ENCODE data around the gene CEP112.
"Not testable (repeated sequence)": the region's sequence is repeated elsewhere in the genome, so short reads cannot be mapped to it uniquely, and the experiment has no call there.

Gene CEP112

DNA sequence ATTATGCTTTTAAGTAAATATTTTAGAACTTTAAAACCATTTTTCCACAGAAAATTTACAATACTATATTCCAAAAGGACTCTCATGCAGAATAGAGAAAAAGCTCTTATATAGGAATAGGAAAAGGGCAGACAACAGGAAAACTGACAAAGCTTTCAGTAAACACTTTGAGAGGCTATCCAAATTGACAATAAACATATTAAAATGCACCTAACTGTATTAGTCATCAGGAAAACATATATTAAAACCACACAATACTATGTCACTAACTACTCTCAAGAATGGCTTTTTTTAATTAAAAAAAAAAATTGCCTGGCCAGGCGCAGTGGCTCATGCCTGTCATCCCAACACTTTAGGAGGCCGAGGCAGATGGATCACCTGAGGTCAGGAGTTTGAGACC is 77.3 kb downstream of the CEP112 start:
- H3K4me1 ChIP-seq (ENCODE audit: control insufficient read depth, insufficient read depth, low read length), result no peaks in the 10 kb centered on the region
- H3K9me3 ChIP-seq (ENCODE audit: control insufficient read depth, insufficient read depth, low read depth, low read length), result peaks cover 12% of the 10 kb centered on the region; the same call in 1 of the 2 replicates
- H3K9ac ChIP-seq (ENCODE audit: low read length), result no peak overlapping the region
- H3K27me3 ChIP-seq (ENCODE audit: control insufficient read depth, insufficient read depth, low read length), result no peaks in the 10 kb centered on the region
- H3K27ac ChIP-seq (ENCODE audit: low read depth, low read length), result no peak overlapping the region
- no peaks in the 10 kb centered on the region for H3K36me3 ChIP-seq (ENCODE audit: control insufficient read depth, insufficient read depth, low read length)
- no peak overlapping the region for H3K4me3 ChIP-seq (ENCODE audit: low read depth, low read length)

DNA sequence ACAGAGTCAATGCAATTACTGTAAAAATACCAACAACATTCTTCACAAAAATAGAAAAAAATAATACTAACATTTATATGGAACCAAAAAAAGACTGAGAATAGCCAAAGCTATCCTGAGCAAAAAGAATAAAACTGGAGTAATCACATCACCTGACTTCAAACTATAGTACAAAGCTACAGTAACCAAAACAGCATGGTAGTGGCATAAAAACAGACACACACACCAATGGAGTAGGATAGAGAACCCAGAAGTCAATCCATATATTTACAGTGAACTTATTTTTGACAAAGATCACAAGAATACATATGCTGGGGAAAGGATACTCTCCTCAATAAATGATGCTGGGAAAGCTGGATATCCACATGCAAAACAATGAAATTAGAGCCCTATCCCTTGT is 84.2 kb downstream of the CEP112 start:
- H3K9me3 ChIP-seq (ENCODE audit: control insufficient read depth, insufficient read depth, low read depth, low read length), result peaks cover 11% of the 10 kb centered on the region; the same call in 1 of the 2 replicates
- H3K27me3 ChIP-seq (ENCODE audit: control insufficient read depth, insufficient read depth, low read length), result no peaks in the 10 kb centered on the region
- H3K9ac ChIP-seq (ENCODE audit: low read length), result no peak overlapping the region
- H3K4me3 ChIP-seq (ENCODE audit: low read depth, low read length), result no peak overlapping the region
- no peaks in the 10 kb centered on the region for H3K36me3 ChIP-seq (ENCODE audit: control insufficient read depth, insufficient read depth, low read length)
- no peak overlapping the region for H3K27ac ChIP-seq (ENCODE audit: low read depth, low read length)
- no peaks in the 10 kb centered on the region for H3K4me1 ChIP-seq (ENCODE audit: control insufficient read depth, insufficient read depth, low read length)

DNA sequence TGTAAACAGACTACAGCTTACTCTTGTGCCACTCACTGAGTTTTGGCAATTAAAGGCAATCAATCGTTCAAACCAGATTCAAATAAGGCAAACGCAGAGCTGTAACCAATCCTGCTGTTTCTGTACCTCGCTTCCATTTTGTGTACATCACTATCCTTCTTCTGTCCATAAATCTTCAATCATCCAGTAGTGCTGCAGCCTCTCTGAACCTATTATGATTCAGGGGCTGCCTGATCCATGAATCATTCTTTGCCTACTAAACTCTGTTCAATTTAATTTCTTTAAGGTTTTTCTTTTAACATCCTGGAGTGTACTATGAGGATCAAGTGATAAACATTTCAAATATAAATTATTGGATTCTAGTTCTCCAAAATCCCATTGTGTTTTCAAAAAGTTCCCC is 93.9 kb downstream of the CEP112 start:
- H3K9me3 ChIP-seq (ENCODE audit: control insufficient read depth, insufficient read depth, low read depth, low read length), result 0 out of 2 replicates have a peak, but pooled peaks cover 2% of the 10 kb centered on the region
- H3K27me3 ChIP-seq (ENCODE audit: control insufficient read depth, insufficient read depth, low read length), result no peaks in the 10 kb centered on the region
- H3K36me3 ChIP-seq (ENCODE audit: control insufficient read depth, insufficient read depth, low read length), result no peaks in the 10 kb centered on the region
- H3K4me1 ChIP-seq (ENCODE audit: control insufficient read depth, insufficient read depth, low read length), result no peaks in the 10 kb centered on the region
- H3K9ac ChIP-seq (ENCODE audit: low read length), result no peak overlapping the region
- no peak overlapping the region for H3K4me3 ChIP-seq (ENCODE audit: low read depth, low read length)
- H3K27ac ChIP-seq (ENCODE audit: low read depth, low read length), result no peak overlapping the region

DNA sequence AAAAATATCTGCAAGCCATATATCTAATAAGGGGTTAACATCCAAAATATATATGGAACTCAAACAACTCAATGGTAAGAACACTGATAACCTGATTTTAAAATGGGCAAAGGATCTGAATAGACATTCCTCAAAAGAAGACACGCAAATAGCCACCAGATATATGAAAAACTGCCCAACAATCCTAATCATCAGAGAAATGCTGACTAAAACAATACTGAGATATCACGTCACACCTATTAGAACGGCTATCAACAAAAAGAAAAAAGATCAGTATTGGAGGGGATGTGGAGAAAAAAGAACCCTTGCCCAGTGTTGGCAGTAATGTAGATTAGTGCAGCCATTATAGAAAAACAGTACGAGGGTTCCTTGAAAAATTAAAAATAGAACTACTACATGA is 97.2 kb downstream of the CEP112 start:
- Histone ChIP-seq H3K4me3 (ENCODE audit: low read depth, low read length) (no peak overlapping the region), H3K9ac (ENCODE audit: low read length) (no peak overlapping the region), H3K27me3 (ENCODE audit: control insufficient read depth, insufficient read depth, low read length) (no peaks in the 10 kb centered on the region), H3K27ac (ENCODE audit: low read depth, low read length) (no peak overlapping the region), H3K36me3 (ENCODE audit: control insufficient read depth, insufficient read depth, low read length) (no peaks in the 10 kb centered on the region), H3K9me3 (ENCODE audit: control insufficient read depth, insufficient read depth, low read depth, low read length) (no peaks in the 10 kb centered on the region), H3K4me1 (ENCODE audit: control insufficient read depth, insufficient read depth, low read length) (no peaks in the 10 kb centered on the region)

DNA sequence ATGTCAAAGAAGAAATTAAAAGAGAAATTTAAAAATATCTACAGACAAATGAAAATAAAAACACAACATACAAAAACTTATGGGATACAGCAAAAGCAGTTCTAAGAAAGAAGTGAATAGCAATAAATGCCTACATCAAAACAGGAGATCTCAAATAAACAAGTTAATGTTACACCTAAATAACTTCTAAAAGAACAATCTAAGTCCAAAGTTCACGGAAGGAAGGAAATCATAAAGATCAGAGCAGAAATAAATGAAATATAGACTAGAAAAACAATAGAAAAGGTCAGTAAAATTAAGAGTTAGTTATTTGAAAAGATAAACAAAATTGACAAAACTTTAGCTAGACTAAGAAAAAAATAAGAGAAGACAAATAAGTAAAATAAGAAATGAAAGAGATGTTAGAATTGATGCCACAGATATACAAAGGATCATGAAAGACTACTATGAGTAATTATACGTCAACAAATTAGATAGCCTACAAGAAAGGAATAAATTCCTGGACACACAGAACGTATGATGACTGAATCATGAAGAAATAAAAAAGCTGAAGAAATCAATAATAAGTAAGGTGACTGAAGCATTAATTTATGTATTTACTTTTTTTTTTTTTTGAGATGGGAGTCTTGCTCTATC is 100.4 kb downstream of the CEP112 start:
- H3K36me3 ChIP-seq (ENCODE audit: control insufficient read depth, insufficient read depth, low read length), result no peaks in the 10 kb centered on the region
- H3K27ac ChIP-seq (ENCODE audit: low read depth, low read length), result no peak overlapping the region
- H3K9me3 ChIP-seq (ENCODE audit: control insufficient read depth, insufficient read depth, low read depth, low read length), result peaks cover 3% of the 10 kb centered on the region; the same call in 1 of the 2 replicates
- no peaks in the 10 kb centered on the region for H3K27me3 ChIP-seq (ENCODE audit: control insufficient read depth, insufficient read depth, low read length)
- H3K4me1 ChIP-seq (ENCODE audit: control insufficient read depth, insufficient read depth, low read length), result peaks cover 3% of the 10 kb centered on the region; the same call in 1 of the 2 replicates
- H3K9ac ChIP-seq (ENCODE audit: low read length), result no peak overlapping the region
- H3K4me3 ChIP-seq (ENCODE audit: low read depth, low read length), result no peak overlapping the region

DNA sequence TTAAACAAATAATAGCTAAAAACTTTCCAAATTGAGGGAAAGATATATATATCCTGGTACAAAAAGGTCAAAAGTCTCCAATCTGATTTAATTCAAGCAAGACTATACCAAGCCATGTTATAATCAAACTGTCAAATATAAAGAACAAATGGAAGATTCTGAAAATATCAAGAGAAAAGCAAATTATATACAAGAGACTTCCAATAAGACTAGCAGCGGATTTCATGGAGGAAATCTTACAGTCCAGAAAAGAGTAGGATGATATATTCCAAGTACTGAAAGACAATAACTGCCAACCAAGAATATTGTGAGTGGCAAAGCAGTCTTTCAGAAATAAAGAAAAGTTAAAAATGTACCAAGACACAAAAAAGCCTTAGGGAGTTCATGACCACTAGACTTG is 102.2 kb downstream of the CEP112 start:
- H3K36me3 ChIP-seq (ENCODE audit: control insufficient read depth, insufficient read depth, low read length), result no peaks in the 10 kb centered on the region
- H3K9ac ChIP-seq (ENCODE audit: low read length), result no peak overlapping the region
- H3K4me3 ChIP-seq (ENCODE audit: low read depth, low read length), result no peak overlapping the region
- H3K27me3 ChIP-seq (ENCODE audit: control insufficient read depth, insufficient read depth, low read length), result no peaks in the 10 kb centered on the region
- H3K4me1 ChIP-seq (ENCODE audit: control insufficient read depth, insufficient read depth, low read length), result peaks cover 3% of the 10 kb centered on the region; the same call in 1 of the 2 replicates
- no peak overlapping the region for H3K27ac ChIP-seq (ENCODE audit: low read depth, low read length)
- peaks cover 3% of the 10 kb centered on the region; the same call in 1 of the 2 replicates for H3K9me3 ChIP-seq (ENCODE audit: control insufficient read depth, insufficient read depth, low read depth, low read length)

DNA sequence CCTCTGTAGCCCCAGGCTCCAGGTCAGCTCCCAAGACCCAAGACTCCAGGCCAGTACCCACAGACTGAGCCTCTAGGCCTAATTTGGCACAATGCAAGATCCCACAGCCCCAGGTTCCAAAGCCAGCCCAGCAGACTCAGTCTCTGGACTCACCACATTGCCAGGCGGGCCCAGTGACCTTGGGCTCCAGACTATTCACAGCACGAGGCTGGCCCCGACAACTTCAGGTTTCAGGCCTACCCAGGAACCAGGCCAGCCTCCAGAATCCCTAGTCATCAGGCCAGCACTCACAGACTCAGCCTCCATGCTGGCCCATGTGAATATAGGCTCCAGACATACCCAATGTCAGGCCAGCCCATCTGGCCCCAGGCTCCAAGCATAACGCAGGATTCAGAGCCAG is 103.8 kb downstream of the CEP112 start:
- H3K9me3 ChIP-seq (ENCODE audit: control insufficient read depth, insufficient read depth, low read depth, low read length), result peaks cover 5% of the 10 kb centered on the region
- H3K27ac ChIP-seq (ENCODE audit: low read depth, low read length), result no peak overlapping the region
- H3K27me3 ChIP-seq (ENCODE audit: control insufficient read depth, insufficient read depth, low read length), result no peaks in the 10 kb centered on the region
- peaks cover 3% of the 10 kb centered on the region; the same call in 1 of the 2 replicates for H3K4me1 ChIP-seq (ENCODE audit: control insufficient read depth, insufficient read depth, low read length)
- no peaks in the 10 kb centered on the region for H3K36me3 ChIP-seq (ENCODE audit: control insufficient read depth, insufficient read depth, low read length)
- H3K4me3 ChIP-seq (ENCODE audit: low read depth, low read length), result no peak overlapping the region
- no peak overlapping the region for H3K9ac ChIP-seq (ENCODE audit: low read length)

DNA sequence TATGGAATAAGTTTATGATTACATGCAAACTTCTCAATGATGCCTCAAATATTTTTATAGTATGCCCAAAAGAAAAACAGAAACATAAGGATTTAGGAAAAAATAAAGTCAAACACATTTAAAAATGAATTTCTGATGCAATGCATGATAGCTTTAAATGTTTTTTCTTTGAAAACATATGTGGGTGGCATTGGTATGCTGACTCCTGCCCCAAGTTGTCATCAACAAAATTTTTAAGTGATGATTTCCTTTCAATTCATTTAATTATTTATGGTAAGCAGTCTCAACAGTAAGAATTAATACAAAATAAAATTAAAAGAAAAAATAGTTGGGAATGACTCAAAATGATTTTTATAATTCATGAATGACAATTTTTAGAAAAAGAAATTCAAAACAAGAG is 104.9 kb downstream of the CEP112 start:
- Histone ChIP-seq H3K9ac (ENCODE audit: low read length) (no peak overlapping the region), H3K27me3 (ENCODE audit: control insufficient read depth, insufficient read depth, low read length) (no peaks in the 10 kb centered on the region), H3K4me3 (ENCODE audit: low read depth, low read length) (no peak overlapping the region), H3K36me3 (ENCODE audit: control insufficient read depth, insufficient read depth, low read length) (no peaks in the 10 kb centered on the region), H3K4me1 (ENCODE audit: control insufficient read depth, insufficient read depth, low read length) (peaks cover 3% of the 10 kb centered on the region; the same call in 1 of the 2 replicates), H3K27ac (ENCODE audit: low read depth, low read length) (no peak overlapping the region), H3K9me3 (ENCODE audit: control insufficient read depth, insufficient read depth, low read depth, low read length) (peaks cover 9% of the 10 kb centered on the region)

DNA sequence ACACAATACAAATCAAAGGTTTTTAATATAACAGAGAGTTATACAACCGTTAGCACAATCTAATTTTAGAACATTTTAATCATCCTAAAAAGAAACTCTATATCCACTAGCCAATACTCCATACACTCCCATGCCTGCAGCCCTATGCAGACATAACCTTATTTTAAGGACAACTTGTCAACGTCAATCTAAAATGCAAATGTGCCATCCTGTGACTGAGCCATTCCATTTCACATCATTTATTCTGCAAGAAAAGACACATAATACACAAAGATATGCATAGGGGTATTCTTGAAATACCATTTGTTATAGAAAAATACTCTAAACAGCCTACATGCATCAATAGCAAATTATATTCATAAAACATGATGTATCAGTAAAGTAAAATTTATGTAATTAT is 106.7 kb downstream of the CEP112 start:
- H3K9ac ChIP-seq (ENCODE audit: low read length), result no peak overlapping the region
- H3K27me3 ChIP-seq (ENCODE audit: control insufficient read depth, insufficient read depth, low read length), result no peaks in the 10 kb centered on the region
- no peaks in the 10 kb centered on the region for H3K36me3 ChIP-seq (ENCODE audit: control insufficient read depth, insufficient read depth, low read length)
- H3K4me1 ChIP-seq (ENCODE audit: control insufficient read depth, insufficient read depth, low read length), result peaks cover 3% of the 10 kb centered on the region; the same call in 1 of the 2 replicates
- no peak overlapping the region for H3K4me3 ChIP-seq (ENCODE audit: low read depth, low read length)
- no peak overlapping the region for H3K27ac ChIP-seq (ENCODE audit: low read depth, low read length)
- H3K9me3 ChIP-seq (ENCODE audit: control insufficient read depth, insufficient read depth, low read depth, low read length), result peaks cover 9% of the 10 kb centered on the region

DNA sequence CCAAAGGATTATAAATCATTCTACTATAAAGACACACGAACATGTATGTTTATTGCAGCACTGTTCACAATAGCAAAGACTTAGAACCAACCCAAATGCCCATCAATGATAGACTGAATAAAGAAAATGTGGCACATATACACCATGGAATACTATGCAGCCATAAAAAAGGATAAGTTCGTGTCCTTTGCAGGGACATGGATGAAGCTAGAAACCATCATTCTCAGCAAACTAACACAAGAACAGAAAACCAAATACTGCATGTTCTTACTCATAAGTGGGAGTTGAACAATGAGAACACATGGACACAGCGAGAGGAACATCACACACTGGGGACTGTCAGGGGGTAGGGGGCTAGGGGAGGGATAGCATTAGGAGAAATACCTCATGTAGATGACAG is 111.3 kb downstream of the CEP112 start:
- not testable (repeated sequence) for H3K36me3 ChIP-seq (ENCODE audit: control insufficient read depth, insufficient read depth, low read length); H3K27me3 ChIP-seq (ENCODE audit: control insufficient read depth, insufficient read depth, low read length); H3K27ac ChIP-seq (ENCODE audit: low read depth, low read length); H3K4me3 ChIP-seq (ENCODE audit: low read depth, low read length); H3K9me3 ChIP-seq (ENCODE audit: control insufficient read depth, insufficient read depth, low read depth, low read length); H3K9ac ChIP-seq (ENCODE audit: low read length); H3K4me1 ChIP-seq (ENCODE audit: control insufficient read depth, insufficient read depth, low read length)

DNA sequence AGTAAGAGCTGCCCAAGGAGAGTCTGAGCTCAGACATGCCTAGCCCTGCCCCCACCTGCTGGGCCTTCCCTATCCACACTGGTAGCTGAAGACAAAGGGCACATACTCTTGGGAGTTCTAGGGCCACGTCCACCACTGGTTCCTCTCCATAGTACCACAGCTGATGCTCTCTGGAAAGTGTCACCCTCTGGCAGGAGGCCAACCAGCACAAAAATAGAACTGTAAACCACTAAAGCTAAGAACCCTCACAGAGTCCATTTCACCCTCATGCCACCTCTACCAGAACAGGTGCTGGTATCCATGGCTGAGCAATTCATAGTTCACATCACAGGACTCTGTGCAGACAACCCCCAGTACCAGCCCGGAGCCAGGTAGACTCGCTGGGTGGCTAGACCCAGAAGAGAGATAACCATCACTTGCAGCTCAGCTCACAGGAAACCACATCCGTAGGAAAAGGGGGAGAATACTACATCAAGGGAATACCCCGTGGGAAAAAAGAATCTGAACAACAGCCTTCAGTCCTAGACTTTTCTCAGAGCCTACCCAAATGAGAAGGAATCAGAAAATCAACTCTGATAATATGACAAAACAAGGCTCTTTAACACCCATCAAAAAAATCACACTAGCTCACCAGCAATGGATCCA is 115.3 kb downstream of the CEP112 start:
- Histone ChIP-seq H3K36me3 (ENCODE audit: control insufficient read depth, insufficient read depth, low read length) (no peaks in the 10 kb centered on the region), H3K4me3 (ENCODE audit: low read depth, low read length) (no peak overlapping the region), H3K9ac (ENCODE audit: low read length) (no peak overlapping the region), H3K9me3 (ENCODE audit: control insufficient read depth, insufficient read depth, low read depth, low read length) (no peaks in the 10 kb centered on the region), H3K27ac (ENCODE audit: low read depth, low read length) (no peak overlapping the region), H3K27me3 (ENCODE audit: control insufficient read depth, insufficient read depth, low read length) (no peaks in the 10 kb centered on the region), H3K4me1 (ENCODE audit: control insufficient read depth, insufficient read depth, low read length) (no peaks in the 10 kb centered on the region)

Data from HUES6 (cell line).